Upper lobe of left lung (tissue), 6 donors: ENCODE results near the gene PYHIN1. TPM values are rescaled to one million over a fixed set of nuclear protein-coding genes. Genes with fewer than 3 reads are reported as not detected.

Source experiments
- ATAC-seq, 2 donors: fragments of 200-7000 bp; cut with Tn5 transposase; one replicate each; pipeline ENCODE4 v1.9.1; 2022; ENCODE audit warnings: mild to moderate bottlenecking in 2 of 2, moderate library complexity in 2 of 2; ENCODE audit not compliant: low FRiP score in 2 of 2
- DNase-seq, 2 donors: peaks; one replicate each; pipeline ENCODE4 v3.0.0-alpha.2; 2019 to 2020
- H3K27ac ChIP-seq, 4 donors: fragments of 200-600 bp; sonication (generic); one replicate each; pipeline ENCODE4 v1.5.1; 2016 to 2019
- H3K27me3 ChIP-seq, 4 donors: fragments of 200-600 bp; sonication (generic); one replicate each; pipeline ENCODE4 v1.5.1; 2017 to 2019
- H3K36me3 ChIP-seq, 4 donors: fragments of 200-600 bp; sonication (generic); one replicate each; pipeline ENCODE4 v1.5.1; 2016 to 2019
- H3K4me1 ChIP-seq, 4 donors: fragments of 200-600 bp; sonication (generic); one replicate each; pipeline ENCODE4 v1.5.1; 2018 to 2019
- H3K4me3 ChIP-seq, 4 donors: fragments of 200-600 bp; sonication (generic); one replicate each; pipeline ENCODE4 v1.5.1; 2017 to 2019; ENCODE audit warnings: mild to moderate bottlenecking in 2 of 4, moderate library complexity in 1 of 4
- H3K9me3 ChIP-seq, 4 donors: fragments of 200-600 bp; sonication (generic); one replicate each; pipeline ENCODE4 v1.5.1; 2018 to 2019
- EP300 ChIP-seq, 4 donors: sonication (generic); formaldehyde crosslinking; IDR thresholded peaks; one replicate each; pipeline ENCODE4 v1.5.1; 2017; ENCODE audit warnings: antibody characterized with exemption in 4 of 4, control low read depth in 2 of 4
- POLR2A ChIP-seq, 4 donors: fragments of 450-650 bp; IDR thresholded peaks; one replicate each; pipeline ENCODE4 v1.5.1; 2016 to 2017; ENCODE audit warnings: antibody characterized with exemption in 4 of 4, mild to moderate bottlenecking in 2 of 4
- POLR2AphosphoS5 ChIP-seq, 2 donors: sonication (generic); formaldehyde crosslinking; IDR thresholded peaks; one replicate each; pipeline ENCODE4 v1.5.1; 2017; ENCODE audit warnings: antibody characterized with exemption in 2 of 2
- WGBS, 2 donors: methylation state at CpG; one replicate each; pipeline ENCODE4 v1.1.5; 2017 to 2018; 5-methylcytosine and 5-hydroxymethylcytosine counted together
- total RNA-seq, 6 donors: library from RNA; depleted of rRNA in 4 of 6; stranded (reverse); fragments of >200 nt in 4 of 6; gene quantifications; one replicate each; pipeline versions ENCODE4 v1.1.0 to v1.2.1, GENCODE V29; 2016 to 2021
- TF ChIP-seq, protein P1 (sequence below), 6 experiments: fragments of 450-650 bp in 4 of 6; fragments of 200-600 bp in 2 of 6; sonication (generic) in 2 of 6; IDR thresholded peaks; one replicate each; pipeline ENCODE4 v1.5.1; 2016 to 2019; ENCODE audit warnings: antibody characterized with exemption in 6 of 6
- donor health status: DM: no; HTN: no; CAD: no; lungs with moderate emphysema.
- donor health status: DM: no; HTN: yes; CAD: no; lungs with severe emphysema.

PYHIN1 gene
- total RNA-seq, 6 donors from 2014 or later: 1.8 to 14.2 (median 5.6) TPM

DNA sequence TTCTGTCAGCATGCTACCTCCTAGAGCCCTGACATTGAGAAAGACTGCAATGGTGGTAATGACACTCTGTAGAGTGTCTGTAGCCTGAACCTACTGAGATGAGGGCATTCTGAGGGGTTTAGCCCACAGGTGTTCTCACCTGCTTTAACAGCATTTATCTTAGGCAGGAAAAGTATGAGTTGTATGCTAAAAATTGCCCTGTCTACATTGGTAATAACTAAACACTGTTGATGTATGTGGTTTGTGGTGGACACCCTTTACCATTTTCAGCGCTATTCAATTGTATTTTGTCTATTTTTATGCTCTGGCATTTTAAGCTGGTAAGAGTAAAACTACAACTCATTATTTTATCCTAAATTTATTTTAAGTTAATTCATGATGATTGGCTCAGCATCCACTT, 10.0 kb downstream of the PYHIN1 start:
- Histone ChIP-seq H3K9me3 (no peaks in the 10 kb centered on the region), H3K27me3 (no peaks in the 10 kb centered on the region), H3K36me3 (no peaks in the 10 kb centered on the region), H3K27ac (no peak overlapping the region), H3K4me1 (no peaks in the 10 kb centered on the region), H3K4me3 (no peak overlapping the region)
- DNase-seq (no peak), ATAC-seq (no peak)
- WGBS, 2 donors: 87 to 95% methylated on average over 1 of the region's 1 CpG
- TF ChIP-seq POLR2A (IDR thresholded peaks at IDR 0.05) (no peak), EP300 (IDR thresholded peaks at IDR 0.05) (no peak), POLR2AphosphoS5 (IDR thresholded peaks at IDR 0.05) (no peak)
- TF ChIP-seq, protein P1, sequence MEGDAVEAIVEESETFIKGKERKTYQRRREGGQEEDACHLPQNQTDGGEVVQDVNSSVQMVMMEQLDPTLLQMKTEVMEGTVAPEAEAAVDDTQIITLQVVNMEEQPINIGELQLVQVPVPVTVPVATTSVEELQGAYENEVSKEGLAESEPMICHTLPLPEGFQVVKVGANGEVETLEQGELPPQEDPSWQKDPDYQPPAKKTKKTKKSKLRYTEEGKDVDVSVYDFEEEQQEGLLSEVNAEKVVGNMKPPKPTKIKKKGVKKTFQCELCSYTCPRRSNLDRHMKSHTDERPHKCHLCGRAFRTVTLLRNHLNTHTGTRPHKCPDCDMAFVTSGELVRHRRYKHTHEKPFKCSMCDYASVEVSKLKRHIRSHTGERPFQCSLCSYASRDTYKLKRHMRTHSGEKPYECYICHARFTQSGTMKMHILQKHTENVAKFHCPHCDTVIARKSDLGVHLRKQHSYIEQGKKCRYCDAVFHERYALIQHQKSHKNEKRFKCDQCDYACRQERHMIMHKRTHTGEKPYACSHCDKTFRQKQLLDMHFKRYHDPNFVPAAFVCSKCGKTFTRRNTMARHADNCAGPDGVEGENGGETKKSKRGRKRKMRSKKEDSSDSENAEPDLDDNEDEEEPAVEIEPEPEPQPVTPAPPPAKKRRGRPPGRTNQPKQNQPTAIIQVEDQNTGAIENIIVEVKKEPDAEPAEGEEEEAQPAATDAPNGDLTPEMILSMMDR (IDR thresholded peaks at IDR 0.05): no peak

DNA sequence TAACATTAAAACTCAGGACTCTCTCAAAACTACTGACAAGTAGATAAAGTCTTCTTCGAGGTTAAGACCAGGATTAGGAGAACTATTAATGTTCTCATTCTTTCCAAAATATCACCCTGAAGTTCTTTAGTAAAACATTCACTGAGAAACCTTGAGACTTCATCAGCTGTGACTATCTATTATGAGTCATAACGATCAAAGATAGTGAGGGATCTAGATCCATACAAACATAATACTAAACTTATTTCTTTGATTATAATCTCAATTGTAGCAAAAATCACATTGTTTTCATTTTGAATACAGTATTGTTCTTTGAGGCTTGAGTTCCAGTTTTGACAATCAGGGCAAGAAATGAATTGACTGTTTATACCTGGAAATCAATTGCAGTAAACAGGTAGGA, 11.1 kb downstream of the PYHIN1 start:
- TF ChIP-seq POLR2A (IDR thresholded peaks at IDR 0.05) (no peak), EP300 (IDR thresholded peaks at IDR 0.05) (no peak), POLR2AphosphoS5 (IDR thresholded peaks at IDR 0.05) (no peak)
- TF ChIP-seq, protein P1 (IDR thresholded peaks at IDR 0.05): no peak
- Histone ChIP-seq H3K27ac (no peak overlapping the region), H3K36me3 (no peaks in the 10 kb centered on the region), H3K4me1 (no peaks in the 10 kb centered on the region), H3K4me3 (no peak overlapping the region), H3K27me3 (no peaks in the 10 kb centered on the region), H3K9me3 (no peaks in the 10 kb centered on the region)
- 68 to 85% methylated on average over 2 of the region's 2 CpGs for WGBS, 2 donors
- DNase-seq (no peak), ATAC-seq (no peak)

DNA sequence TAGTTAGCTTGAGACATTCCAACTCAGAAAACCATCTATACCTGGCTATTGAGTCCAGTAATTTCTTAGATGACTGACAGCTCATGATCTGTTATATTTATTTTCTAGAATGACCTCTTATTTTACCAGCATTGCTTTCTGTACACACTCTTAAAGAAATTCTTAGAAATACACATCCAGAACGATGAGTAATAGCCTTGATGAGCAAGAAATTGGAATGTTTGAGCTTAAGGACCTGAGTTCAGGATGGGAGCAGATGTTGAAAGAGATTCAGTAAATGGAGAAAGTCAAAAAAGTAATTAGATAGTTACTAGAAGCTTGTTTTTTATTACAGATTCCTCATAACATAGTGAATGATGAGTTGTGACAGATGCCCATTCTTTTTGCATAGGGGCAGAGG, 11.7 kb downstream of the PYHIN1 start:
- no peak overlapping the region for H3K4me3 ChIP-seq
- no peaks in the 10 kb centered on the region for H3K4me1 ChIP-seq
- ATAC-seq (no peak), DNase-seq (no peak)
- H3K36me3 ChIP-seq: no peaks in the 10 kb centered on the region
- TF ChIP-seq POLR2A (IDR thresholded peaks at IDR 0.05) (no peak), POLR2AphosphoS5 (IDR thresholded peaks at IDR 0.05) (no peak), EP300 (IDR thresholded peaks at IDR 0.05) (no peak)
- TF ChIP-seq, protein P1 (IDR thresholded peaks at IDR 0.05): no peak
- no peaks in the 10 kb centered on the region for H3K9me3 ChIP-seq
- H3K27ac ChIP-seq: no peak overlapping the region
- WGBS, 2 donors: 71 to 75% methylated on average over 1 of the region's 1 CpG
- no peaks in the 10 kb centered on the region for H3K27me3 ChIP-seq

DNA sequence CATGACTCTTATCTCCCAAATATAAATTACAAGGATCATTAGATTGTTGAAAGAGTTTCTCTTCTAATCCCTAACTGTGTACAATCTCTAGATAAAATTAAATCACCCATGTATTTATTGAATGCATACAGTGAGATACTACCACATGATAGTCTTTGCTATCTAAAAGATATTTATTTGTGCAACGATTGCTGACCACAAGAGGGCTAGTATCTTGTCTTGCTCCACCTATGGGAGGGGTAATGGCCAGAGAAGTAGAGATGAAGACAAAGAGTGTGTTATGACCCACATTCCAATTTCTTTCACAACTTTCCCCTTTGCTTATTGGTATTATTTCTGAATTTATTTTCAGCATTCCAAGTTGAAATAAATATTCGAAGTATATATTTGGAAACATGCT, 13.7 kb downstream of the PYHIN1 start:
- no peaks in the 10 kb centered on the region for H3K4me1 ChIP-seq
- H3K4me3 ChIP-seq: no peak overlapping the region
- ATAC-seq (no peak), DNase-seq (no peak)
- 67 to 71% methylated on average over 2 of the region's 2 CpGs for WGBS, 2 donors
- H3K27ac ChIP-seq: no peak overlapping the region
- no peaks in the 10 kb centered on the region for H3K27me3 ChIP-seq
- no peaks in the 10 kb centered on the region for H3K36me3 ChIP-seq
- no peak for TF ChIP-seq POLR2AphosphoS5 (IDR thresholded peaks at IDR 0.05)
- no peak for TF ChIP-seq POLR2A (IDR thresholded peaks at IDR 0.05)
- TF ChIP-seq, protein P1 (IDR thresholded peaks at IDR 0.05): no peak
- no peaks in the 10 kb centered on the region for H3K9me3 ChIP-seq

DNA sequence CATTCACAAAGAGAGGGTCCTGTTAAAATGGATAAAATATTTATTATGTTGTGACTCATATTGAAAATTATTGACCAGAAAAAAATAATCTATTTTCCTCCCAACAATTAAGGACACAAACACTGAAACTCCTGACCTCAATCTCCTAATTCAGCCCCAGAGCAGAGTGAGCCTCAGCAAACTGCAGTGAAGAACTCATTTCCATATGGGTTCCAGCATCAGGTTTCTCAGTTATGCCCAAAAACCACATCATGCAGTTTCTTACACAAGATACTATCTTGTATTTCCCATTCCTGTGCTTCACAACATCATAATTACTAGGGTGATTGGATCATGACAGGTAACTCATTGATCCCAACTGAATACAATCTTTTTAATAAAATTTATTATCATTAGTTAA, 15.4 kb downstream of the PYHIN1 start:
- TF ChIP-seq POLR2AphosphoS5 (IDR thresholded peaks at IDR 0.05) (no peak), EP300 (IDR thresholded peaks at IDR 0.05) (no peak), POLR2A (IDR thresholded peaks at IDR 0.05) (no peak)
- TF ChIP-seq, protein P1 (IDR thresholded peaks at IDR 0.05): no peak
- DNase-seq (no peak), ATAC-seq (no peak)
- H3K27me3 ChIP-seq: no peaks in the 10 kb centered on the region
- H3K36me3 ChIP-seq: no peaks in the 10 kb centered on the region
- no peak overlapping the region for H3K27ac ChIP-seq
- no peaks in the 10 kb centered on the region for H3K9me3 ChIP-seq
- H3K4me1 ChIP-seq: no peaks in the 10 kb centered on the region
- no peak overlapping the region for H3K4me3 ChIP-seq
